ENCODE measurements around the gene CLC.
"Not testable (repeated sequence)": the region's sequence is repeated elsewhere in the genome, so short reads cannot be mapped to it uniquely, and the experiment has no call there.

Gene CLC

GRCh38 chr19:39728040-39728439 lies 9.8 kb downstream of the CLC start:
- DNase-seq (ENCODE audit: low spot score) = no peak

- DNase-seq (ENCODE audit: low spot score) = no peak
Measured at GRCh38 chr19:39727070-39727800, 10.6 kb downstream of the CLC start.

- DNase-seq (ENCODE audit: low spot score) = no peak
Measured at GRCh38 chr19:39725995-39726394, 11.8 kb downstream of the CLC start.

GRCh38 chr19:39720144-39720543 lies 17.7 kb downstream of the CLC start:
- not testable (repeated sequence) for DNase-seq (ENCODE audit: low spot score)

- no peak for DNase-seq (ENCODE audit: low spot score)
Measured at GRCh38 chr19:39710333-39710890, 27.4 kb downstream of the CLC start.

GRCh38 chr19:39709026-39709872 lies 28.6 kb downstream of the CLC start:
- no peak for DNase-seq (ENCODE audit: low spot score)

GRCh38 chr19:39708594-39708993 lies 29.2 kb downstream of the CLC start:
- DNase-seq (ENCODE audit: low spot score) = no peak

- DNase-seq (ENCODE audit: low spot score) = no peak
Measured at GRCh38 chr19:39705578-39706188, 32.1 kb downstream of the CLC start.

GRCh38 chr19:39704181-39705044 lies 33.4 kb downstream of the CLC start, which contains the start of gene LGALS14:
TSS of gene LGALS14 (plus strand) at chr19:39704481. CDS start at chr19:39704529, 48 bp downstream.
- no peak for DNase-seq (ENCODE audit: low spot score)

GRCh38 chr19:39701291-39701690 lies 36.5 kb downstream of the CLC start:
- DNase-seq (ENCODE audit: low spot score) = no peak

- DNase-seq (ENCODE audit: low spot score) = no peak
Measured at GRCh38 chr19:39698535-39698934, 39.3 kb downstream of the CLC start.

- no peak for DNase-seq (ENCODE audit: low spot score)
Measured at GRCh38 chr19:39696387-39696786, 41.4 kb downstream of the CLC start.

- DNase-seq (ENCODE audit: low spot score) = no peak
Measured at GRCh38 chr19:39695759-39696158, 42.1 kb downstream of the CLC start.

- DNase-seq (ENCODE audit: low spot score) = no peak
Measured at GRCh38 chr19:39692822-39693221, 45.0 kb downstream of the CLC start.

- no peak for DNase-seq (ENCODE audit: low spot score)
Measured at GRCh38 chr19:39692166-39692565, 45.7 kb downstream of the CLC start.

- not testable (repeated sequence) for DNase-seq (ENCODE audit: low spot score)
Measured at GRCh38 chr19:39688637-39689036, 49.2 kb downstream of the CLC start.

- no peak for DNase-seq (ENCODE audit: low spot score)
Measured at GRCh38 chr19:39686739-39687138, 51.1 kb downstream of the CLC start.

GRCh38 chr19:39684267-39684666 lies 53.6 kb downstream of the CLC start:
- no peak for DNase-seq (ENCODE audit: low spot score)

GRCh38 chr19:39681416-39681815 lies 56.4 kb downstream of the CLC start:
- no peak for DNase-seq (ENCODE audit: low spot score)
